Endothelial cell (in vitro differentiated cells): ENCODE results near the gene SMIM31. TPM values are rescaled to one million over a fixed set of nuclear protein-coding genes. Genes with fewer than 3 reads are reported as not detected.

Experiments used
- DNase-seq: peaks from one replicate; pipeline ENCODE4 v3.0.0; 2021; ENCODE audit warnings: low spot score
- H3K27ac Mint-ChIP-seq: one replicate; pipeline ENCODE4 v1.8.0; 2021; ENCODE audit warnings: mixed read lengths, inconsistent platforms; ENCODE audit not compliant: unreplicated experiment
- H3K27me3 Mint-ChIP-seq: one replicate; pipeline ENCODE4 v1.8.0; 2021; ENCODE audit warnings: mild to moderate bottlenecking, moderate library complexity, mixed read lengths, inconsistent platforms; ENCODE audit not compliant: unreplicated experiment
- H3K36me3 Mint-ChIP-seq: one replicate; pipeline ENCODE4 v1.8.0; 2021; ENCODE audit warnings: mild to moderate bottlenecking, low read depth, mixed read lengths, inconsistent platforms; ENCODE audit not compliant: unreplicated experiment
- H3K4me1 Mint-ChIP-seq: one replicate; pipeline ENCODE4 v1.8.0; 2021; ENCODE audit warnings: mild to moderate bottlenecking, mixed read lengths, inconsistent platforms; ENCODE audit not compliant: unreplicated experiment
- H3K4me3 Mint-ChIP-seq: one replicate; pipeline ENCODE4 v1.8.0; 2021; ENCODE audit warnings: mild to moderate bottlenecking, mixed read lengths, inconsistent platforms; ENCODE audit not compliant: unreplicated experiment
- H3K9me3 Mint-ChIP-seq: one replicate; pipeline ENCODE4 v1.8.0; 2021; ENCODE audit warnings: mixed read lengths, inconsistent platforms; ENCODE audit not compliant: unreplicated experiment
- total RNA-seq: library from RNA; stranded (reverse); fragmentation: NEBNext Ultra II Directional; extraction: Animal tissue kit (Norgen Biotek cat#: 25700); gene quantifications from one replicate; pipeline ENCODE4 v1.2.1, GENCODE V29; 2021; ENCODE audit not compliant: unreplicated experiment
- TF ChIP-seq, protein P1 (sequence below): fragments of 200-600 bp; sonication (generic); IDR thresholded peaks from one replicate; pipeline ENCODE4 v1.5.0; 2021; ENCODE audit warnings: antibody characterized with exemption; ENCODE audit not compliant: unreplicated experiment

Gene SMIM31
- total RNA-seq, 1 donor from 2014 or later: not detected

DNA sequence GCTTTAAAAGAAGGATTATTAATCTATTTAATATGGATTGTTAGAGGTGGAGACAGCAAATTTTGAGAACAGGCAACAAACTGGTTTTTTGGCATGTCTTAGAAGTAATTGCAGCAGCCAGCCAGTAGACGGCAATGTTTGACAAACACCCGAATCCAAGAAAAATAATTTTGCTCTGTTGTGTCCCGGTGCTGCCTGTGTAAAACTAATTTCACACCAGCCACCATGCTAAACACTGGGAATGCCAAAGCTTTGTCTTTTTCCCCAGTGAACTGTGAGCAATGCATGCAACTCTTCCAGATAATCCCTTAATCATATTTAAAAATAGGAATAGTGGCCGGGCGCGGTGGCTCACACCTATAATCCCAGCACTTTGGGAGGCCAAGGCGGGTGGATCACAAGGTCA, 25.9 kb downstream of the SMIM31 start:
- H3K27ac Mint-ChIP-seq: no peak overlapping the region
- H3K4me1 Mint-ChIP-seq: peaks cover 7% of the 10 kb centered on the region
- no peaks in the 10 kb centered on the region for H3K9me3 Mint-ChIP-seq
- H3K27me3 Mint-ChIP-seq: no peaks in the 10 kb centered on the region
- TF ChIP-seq, protein P1, sequence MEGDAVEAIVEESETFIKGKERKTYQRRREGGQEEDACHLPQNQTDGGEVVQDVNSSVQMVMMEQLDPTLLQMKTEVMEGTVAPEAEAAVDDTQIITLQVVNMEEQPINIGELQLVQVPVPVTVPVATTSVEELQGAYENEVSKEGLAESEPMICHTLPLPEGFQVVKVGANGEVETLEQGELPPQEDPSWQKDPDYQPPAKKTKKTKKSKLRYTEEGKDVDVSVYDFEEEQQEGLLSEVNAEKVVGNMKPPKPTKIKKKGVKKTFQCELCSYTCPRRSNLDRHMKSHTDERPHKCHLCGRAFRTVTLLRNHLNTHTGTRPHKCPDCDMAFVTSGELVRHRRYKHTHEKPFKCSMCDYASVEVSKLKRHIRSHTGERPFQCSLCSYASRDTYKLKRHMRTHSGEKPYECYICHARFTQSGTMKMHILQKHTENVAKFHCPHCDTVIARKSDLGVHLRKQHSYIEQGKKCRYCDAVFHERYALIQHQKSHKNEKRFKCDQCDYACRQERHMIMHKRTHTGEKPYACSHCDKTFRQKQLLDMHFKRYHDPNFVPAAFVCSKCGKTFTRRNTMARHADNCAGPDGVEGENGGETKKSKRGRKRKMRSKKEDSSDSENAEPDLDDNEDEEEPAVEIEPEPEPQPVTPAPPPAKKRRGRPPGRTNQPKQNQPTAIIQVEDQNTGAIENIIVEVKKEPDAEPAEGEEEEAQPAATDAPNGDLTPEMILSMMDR: peak; percentile 94
- peak; percentile 58 for DNase-seq
- H3K36me3 Mint-ChIP-seq: no peaks in the 10 kb centered on the region
- no peak overlapping the region for H3K4me3 Mint-ChIP-seq

GRCh38 chr4:164780839-164781238, 26.9 kb downstream of the SMIM31 start:
- H3K36me3 Mint-ChIP-seq: no peaks in the 10 kb centered on the region
- no peaks in the 10 kb centered on the region for H3K27me3 Mint-ChIP-seq
- no peaks in the 10 kb centered on the region for H3K9me3 Mint-ChIP-seq
- no peaks in the 10 kb centered on the region for H3K4me1 Mint-ChIP-seq
- no peak overlapping the region for H3K27ac Mint-ChIP-seq
- DNase-seq: no peak
- TF ChIP-seq, protein P1: no peak
- no peak overlapping the region for H3K4me3 Mint-ChIP-seq

DNA sequence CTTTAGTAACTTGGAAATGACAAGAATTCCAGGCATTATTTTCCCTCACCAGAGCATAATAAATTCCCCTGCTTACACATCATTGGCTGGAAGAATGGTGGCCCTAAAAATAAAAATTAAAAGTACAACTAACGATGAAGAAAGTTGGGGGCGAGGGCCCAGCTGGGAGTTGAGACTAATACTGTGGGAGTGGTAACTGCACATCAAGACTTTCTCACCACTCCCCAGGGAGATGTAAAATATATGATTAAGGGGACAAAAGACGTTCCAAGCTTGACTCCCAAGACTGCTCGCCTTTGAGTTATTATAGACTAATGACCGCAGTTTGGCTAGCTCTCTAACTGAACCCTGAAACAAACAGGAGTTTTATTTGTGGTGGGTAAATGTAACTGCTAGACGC, 30.0 kb downstream of the SMIM31 start:
- Mint-ChIP-seq H3K27me3 (no peaks in the 10 kb centered on the region), H3K9me3 (no peaks in the 10 kb centered on the region), H3K4me3 (no peak overlapping the region), H3K27ac (no peak overlapping the region), H3K4me1 (no peaks in the 10 kb centered on the region), H3K36me3 (no peaks in the 10 kb centered on the region)
- TF ChIP-seq, protein P1: no peak
- DNase-seq: no peak

- DNase-seq: no peak
- no peak overlapping the region for H3K27ac Mint-ChIP-seq
- H3K36me3 Mint-ChIP-seq: no peaks in the 10 kb centered on the region
- H3K4me1 Mint-ChIP-seq: no peaks in the 10 kb centered on the region
- H3K4me3 Mint-ChIP-seq: no peak overlapping the region
- TF ChIP-seq, protein P1: no peak
- H3K27me3 Mint-ChIP-seq: no peaks in the 10 kb centered on the region
- no peaks in the 10 kb centered on the region for H3K9me3 Mint-ChIP-seq
Observed at GRCh38 chr4:164789047-164789446, 35.1 kb downstream of the SMIM31 start.

GRCh38 chr4:164790249-164790648, 36.3 kb downstream of the SMIM31 start:
- H3K27ac Mint-ChIP-seq: no peak overlapping the region
- H3K36me3 Mint-ChIP-seq: no peaks in the 10 kb centered on the region
- H3K9me3 Mint-ChIP-seq: no peaks in the 10 kb centered on the region
- no peaks in the 10 kb centered on the region for H3K27me3 Mint-ChIP-seq
- no peak for DNase-seq
- TF ChIP-seq, protein P1: no peak
- H3K4me3 Mint-ChIP-seq: no peak overlapping the region
- H3K4me1 Mint-ChIP-seq: no peaks in the 10 kb centered on the region
